IMR-90 (cell line): ENCODE measurements around the gene UBXN11. TPM values are rescaled to one million over a fixed set of nuclear protein-coding genes. Genes with fewer than 3 reads are reported as not detected.

Source experiments
- ATAC-seq: fragments of 200-7000 bp; cut with Tn5 transposase; 2 replicates; pipeline ENCODE4 v1.9.1; 2020; ENCODE audit warnings: low read depth, mild to moderate bottlenecking, moderate library complexity
- BruUV-seq: library from RNA; stranded (reverse); fragments of 400-500 nt; replicated peaks from 2 replicates; lab custom pipeline; 2021; lab: Mats Ljungman, UMichigan
- CTCF ChIA-PET: fragments of 300-600 bp; formaldehyde crosslinking; extraction: SDS; loops from one replicate; lab custom pipeline; 2021; ENCODE audit warnings: antibody characterized with exemption; lab: Yijun Ruan, JAX
- POLR2A ChIA-PET: fragments of 300-600 bp; sonication (Branson Sonifier 250); formaldehyde crosslinking; loops from one replicate; lab custom pipeline; 2022; ENCODE audit warnings: antibody characterized with exemption; ENCODE audit not compliant: unreplicated experiment; lab: Charles Lee
- DNase-seq: peaks from one replicate; pipeline ENCODE4 v3.0.0; 2013
- H2AFZ ChIP-seq: replicated peaks from 2 replicates; pipeline ENCODE3; 2013; ENCODE audit warnings: low read length, mild to moderate bottlenecking; ENCODE audit not compliant: poor library complexity
- H2AK5ac ChIP-seq: 2 replicates; pipeline ENCODE4 v1.6.1; 2013; ENCODE audit warnings: low read depth, low read length, inconsistent platforms
- H2AK9ac ChIP-seq: replicated peaks from 2 replicates; pipeline ENCODE3; 2013; ENCODE audit warnings: mild to moderate bottlenecking, low read depth, low read length, moderate library complexity; ENCODE audit not compliant: poor library complexity
- H2BK120ac ChIP-seq: 2 replicates; pipeline ENCODE4 v1.6.1; 2013; ENCODE audit warnings: low read depth, low read length, inconsistent platforms
- H2BK15ac ChIP-seq: 3 replicates; pipeline ENCODE4 v1.6.1; 2013; ENCODE audit warnings: low read depth, low read length, inconsistent platforms
- H2BK20ac ChIP-seq: 2 replicates; pipeline ENCODE4 v1.6.1; 2013; ENCODE audit warnings: low read depth, mild to moderate bottlenecking, inconsistent platforms, low read length, moderate library complexity
- H2BK5ac ChIP-seq: 2 replicates; pipeline ENCODE4 v1.6.1; 2013; ENCODE audit warnings: mild to moderate bottlenecking, low read depth, low read length, inconsistent platforms; ENCODE audit not compliant: poor library complexity, severe bottlenecking
- H3K14ac ChIP-seq: replicated peaks from 2 replicates; pipeline ENCODE4 v1.6.1; 2013; ENCODE audit warnings: low read depth, low read length, inconsistent platforms
- H3K18ac ChIP-seq: 2 replicates; pipeline ENCODE4 v1.6.1; 2013; ENCODE audit warnings: low read depth, low read length, control low read depth
- H3K23ac ChIP-seq: 2 replicates; pipeline ENCODE4 v1.6.1; 2013; ENCODE audit warnings: low read depth, low read length, inconsistent platforms
- H3K27ac ChIP-seq: 2 replicates; pipeline ENCODE4 v1.5.1; 2013; ENCODE audit warnings: mild to moderate bottlenecking, control low read depth, low read length; ENCODE audit not compliant: insufficient read depth
- H3K27me3 ChIP-seq: 2 replicates; pipeline ENCODE4 v1.6.1; 2013; ENCODE audit warnings: low read length; ENCODE audit not compliant: control insufficient read depth, insufficient read depth
- H3K36me3 ChIP-seq: 2 replicates; pipeline ENCODE4 v1.6.1; 2013; ENCODE audit warnings: low read length, mixed read lengths; ENCODE audit not compliant: control insufficient read depth, insufficient read depth
- H3K4ac ChIP-seq: 2 replicates; pipeline ENCODE4 v1.6.1; 2013; ENCODE audit warnings: low read depth, low read length, inconsistent platforms
- H3K4me1 ChIP-seq: 2 replicates; pipeline ENCODE4 v1.6.1; 2013; ENCODE audit warnings: low read length, mixed read lengths; ENCODE audit not compliant: control insufficient read depth, insufficient read depth
- H3K4me2 ChIP-seq: 2 replicates; pipeline ENCODE4 v1.6.1; 2013; ENCODE audit warnings: low read depth, mild to moderate bottlenecking, control low read depth, low read length, moderate library complexity
- H3K4me3 ChIP-seq: 2 replicates; pipeline ENCODE4 v1.5.1; 2013; ENCODE audit warnings: low read depth, mild to moderate bottlenecking, control low read depth, low read length, moderate library complexity; ENCODE audit not compliant: insufficient read depth
- H3K56ac ChIP-seq: 2 replicates; pipeline ENCODE4 v1.6.1; 2013; ENCODE audit warnings: low read length, inconsistent platforms; ENCODE audit not compliant: insufficient read depth; ENCODE audit errors: extremely low read depth
- H3K79me1 ChIP-seq, 2 experiments: 2 replicates each; pipeline ENCODE4 v1.6.1; 2013; ENCODE audit warnings: low read length in 2 of 2, inconsistent platforms in 1 of 2, low read depth in 1 of 2
- H3K9ac ChIP-seq: 2 replicates; pipeline ENCODE4 v1.6.1; 2013; ENCODE audit warnings: low read depth, low read length, control low read depth
- H3K9me1 ChIP-seq: 2 replicates; pipeline ENCODE4 v1.6.1; 2013; ENCODE audit warnings: low read length, inconsistent platforms; ENCODE audit not compliant: insufficient read depth
- H3K9me3 ChIP-seq: 2 replicates; pipeline ENCODE4 v1.6.1; 2013; ENCODE audit warnings: low read length; ENCODE audit not compliant: control insufficient read depth, insufficient read depth
- H4K20me1 ChIP-seq: 2 replicates; pipeline ENCODE4 v1.6.1; 2013; ENCODE audit warnings: low read length, inconsistent platforms; ENCODE audit not compliant: insufficient read depth
- H4K5ac ChIP-seq: 2 replicates; pipeline ENCODE4 v1.6.1; 2013; ENCODE audit warnings: mild to moderate bottlenecking, low read depth, low read length, control low read depth
- H4K8ac ChIP-seq, 2 experiments: 2 replicates each; pipeline ENCODE4 v1.6.1; 2013; ENCODE audit warnings: low read depth in 2 of 2, low read length in 2 of 2, control low read depth in 1 of 2, inconsistent platforms in 1 of 2
- H4K91ac ChIP-seq: 2 replicates; pipeline ENCODE4 v1.6.1; 2013; ENCODE audit warnings: low read depth, low read length, inconsistent platforms; ENCODE audit not compliant: insufficient read depth
- CEBPB ChIP-seq: IDR thresholded peaks from 2 replicates; pipeline ENCODE4 v1.6.1; 2012; ENCODE audit warnings: low read depth, low read length, improper control_type of control experiment
- CHD1 ChIP-seq: IDR thresholded peaks from 2 replicates; pipeline ENCODE4 v1.6.1; 2012; ENCODE audit warnings: low read depth, low read length, improper control_type of control experiment
- ELK1 ChIP-seq: fragments of 150-350 bp; IDR thresholded peaks from 2 replicates; pipeline ENCODE4 v1.6.1; 2016; ENCODE audit warnings: low read depth, mild to moderate bottlenecking, low read length, moderate library complexity, borderline replicate concordance
- FOS ChIP-seq: fragments of 150-350 bp; IDR thresholded peaks from 2 replicates; pipeline ENCODE4 v1.6.1; 2016; ENCODE audit warnings: low read depth, low read length
- MAZ ChIP-seq: IDR thresholded peaks from 2 replicates; pipeline ENCODE4 v1.6.1; 2012; ENCODE audit warnings: low read depth, mild to moderate bottlenecking, low read length, improper control_type of control experiment, moderate library complexity, borderline replicate concordance
- MXI1 ChIP-seq: IDR thresholded peaks from 2 replicates; pipeline ENCODE4 v1.6.1; 2012; ENCODE audit warnings: low read depth, mild to moderate bottlenecking, low read length, moderate library complexity, borderline replicate concordance
- NFE2L2 ChIP-seq: fragments of 150-350 bp; IDR thresholded peaks from 2 replicates; pipeline ENCODE4 v1.6.1; 2016; ENCODE audit warnings: low read depth, mild to moderate bottlenecking, low read length
- RCOR1 ChIP-seq: IDR thresholded peaks from 2 replicates; pipeline ENCODE4 v1.6.1; 2012; ENCODE audit warnings: mild to moderate bottlenecking, low read length, improper control_type of control experiment; ENCODE audit not compliant: insufficient replicate concordance
- WGBS, 2 experiments: methylation state at CpG; one replicate each; pipeline versions ENCODE4 v1.1.5 to v1.1.7; 2013; ENCODE audit warnings: missing lambda C conversion rate in 2 of 2; ENCODE audit not compliant: insufficient read length in 1 of 2; ENCODE audit errors: extremely low coverage in 2 of 2; 5-methylcytosine and 5-hydroxymethylcytosine counted together
- dilution Hi-C: fragments of 300-500 bp; cut with HindIII; formaldehyde crosslinking; loops from one replicate; pipeline ENCODE4 v1.14.3; 2018; ENCODE audit warnings: low sequenced_read_pairs; ENCODE audit not compliant: unreplicated experiment
- in situ Hi-C: fragments of 300-500 bp; cut with MboI; formaldehyde crosslinking; loops from 3 replicates; pipeline ENCODE4 v1.14.3; 2019; ENCODE audit warnings: low sequenced_read_pairs, inconsistent platforms, mixed read lengths
- intact Hi-C: fragments of 100-400 bp; cut with micrococcal nuclease; formaldehyde crosslinking; loops from 2 replicates; pipeline ENCODE4 v1.10.0; 2022
- polyA plus RNA-seq, 3 experiments: library from polyadenylated mRNA; depleted of rRNA; stranded (reverse); fragments of >200 nt; gene quantifications; 2 replicates each; pipeline ENCODE4 v1.2.3, GENCODE V29; 2012; ENCODE audit warnings: low replicate concordance in 1 of 3
- total RNA-seq: library from RNA; depleted of rRNA; stranded (reverse); fragments of >200 nt; gene quantifications from 2 replicates; pipeline ENCODE4 v1.2.3, GENCODE V29; 2012

The UBXN11 gene
- total and polyA plus RNA-seq, 2 of the 4 experiments (the other 2 are of a cell fraction): 5.2 to 17.0 TPM

GRCh38 chr1:26352338-26352679 is 45.9 kb upstream of the UBXN11 start:
- Histone ChIP-seq H4K8ac (no peak overlapping the region), H3K79me1 (no peaks in the 10 kb centered on the region), H3K4me1 (peaks cover 9% of the 10 kb centered on the region), H3K9me3 (no peaks in the 10 kb centered on the region), H2AFZ (peak overlapping the region; percentile 43), H3K4me3 (no peak overlapping the region), H3K27me3 (peaks cover 36% of the 10 kb centered on the region), H3K9me1 (peaks cover 9% of the 10 kb centered on the region; the same call in 1 of the 2 replicates), H3K4ac (no peak overlapping the region), H3K27ac (no peak overlapping the region), H3K14ac (0 out of 2 replicates have a peak overlapping the region, but pooled peaks have one; percentile 82), H4K20me1 (no peaks in the 10 kb centered on the region; the same call in 1 of the 2 replicates), H2BK120ac (peak overlapping the region; percentile 15; the same call in 1 of the 2 replicates), H2BK20ac (0 out of 2 replicates have a peak overlapping the region, but pooled peaks have one; percentile 35), H2BK5ac (no peak overlapping the region), H3K36me3 (no peaks in the 10 kb centered on the region), H3K56ac (no peak overlapping the region), H4K91ac (no peak overlapping the region; the same call in 1 of the 2 replicates), H3K23ac (no peak overlapping the region; the same call in 1 of the 2 replicates), H2AK5ac (peak overlapping the region; percentile 59; the same call in 1 of the 2 replicates), H3K9ac (no peak overlapping the region), H3K18ac (no peak overlapping the region), H2AK9ac (peak overlapping the region; percentile 42), H3K4me2 (no peak overlapping the region), H4K5ac (no peak overlapping the region), H2BK15ac (peak overlapping the region; percentile 63; the same call in 2 of the 3 replicates)
- no peak for TF ChIP-seq MAZ
- TF ChIP-seq FOS: no peak
- no peak for TF ChIP-seq RCOR1
- no peak for TF ChIP-seq MXI1
- TF ChIP-seq CHD1: no peak
- TF ChIP-seq ELK1: no peak
- no peak for TF ChIP-seq CEBPB
- TF ChIP-seq NFE2L2: no peak
- ATAC-seq: no peak
- POLR2A ChIA-PET: no interaction called here
- intact Hi-C loops: no loop called here
- dilution Hi-C loops: no loop called here
- no CpG with 5 or more reads among the region's 5 CpGs for WGBS, 2 experiments
- CTCF ChIA-PET: no interaction called here
- DNase-seq: no peak
- BruUV-seq: no TSS peak
- in situ Hi-C loops: no loop called here
